Stomach (tissue), 4 donors: ENCODE results near the gene ERMAP.

Experiments used
- EP300 ChIP-seq: sonication (generic); formaldehyde crosslinking; IDR thresholded peaks from one replicate; pipeline ENCODE4 v1.6.1; 2017; ENCODE audit warnings: antibody characterized with exemption
- POLR2A ChIP-seq, 4 donors: fragments of 450-650 bp; IDR thresholded peaks; one replicate each; pipeline ENCODE4 v1.6.1; 2016; ENCODE audit warnings: antibody characterized with exemption in 4 of 4, control low read depth in 2 of 4, mild to moderate bottlenecking in 1 of 4, moderate library complexity in 1 of 4
- POLR2AphosphoS5 ChIP-seq, 3 donors: sonication (generic); formaldehyde crosslinking; IDR thresholded peaks; one replicate each; pipeline ENCODE4 v1.6.1; 2016; ENCODE audit warnings: antibody characterized with exemption in 3 of 3
- TF ChIP-seq, protein P1 (sequence below), 7 experiments: fragments of 450-650 bp in 4 of 7; fragments of 200-600 bp in 3 of 7; sonication (generic) in 3 of 7; IDR thresholded peaks; one replicate each; pipeline ENCODE4 v1.5.1; 2016 to 2019; ENCODE audit warnings: antibody characterized with exemption in 7 of 7, control low read depth in 2 of 7, mild to moderate bottlenecking in 1 of 7

DNA sequence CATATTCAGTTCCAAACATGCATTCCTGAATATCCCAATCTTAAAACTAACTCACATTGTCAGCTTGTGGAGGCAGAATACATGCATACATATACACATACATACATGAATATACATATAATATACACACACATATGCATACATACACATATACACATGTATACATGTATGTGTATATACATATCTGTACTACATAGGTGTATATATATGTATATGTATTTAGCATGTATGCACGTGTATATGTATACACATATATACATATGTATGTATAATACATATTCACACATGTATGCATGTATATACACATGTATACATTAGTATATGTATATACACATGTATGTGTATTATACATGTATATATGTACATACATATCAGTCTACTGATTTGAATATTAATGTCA, 28.3 kb downstream of the ERMAP start:
- TF ChIP-seq, protein P1, sequence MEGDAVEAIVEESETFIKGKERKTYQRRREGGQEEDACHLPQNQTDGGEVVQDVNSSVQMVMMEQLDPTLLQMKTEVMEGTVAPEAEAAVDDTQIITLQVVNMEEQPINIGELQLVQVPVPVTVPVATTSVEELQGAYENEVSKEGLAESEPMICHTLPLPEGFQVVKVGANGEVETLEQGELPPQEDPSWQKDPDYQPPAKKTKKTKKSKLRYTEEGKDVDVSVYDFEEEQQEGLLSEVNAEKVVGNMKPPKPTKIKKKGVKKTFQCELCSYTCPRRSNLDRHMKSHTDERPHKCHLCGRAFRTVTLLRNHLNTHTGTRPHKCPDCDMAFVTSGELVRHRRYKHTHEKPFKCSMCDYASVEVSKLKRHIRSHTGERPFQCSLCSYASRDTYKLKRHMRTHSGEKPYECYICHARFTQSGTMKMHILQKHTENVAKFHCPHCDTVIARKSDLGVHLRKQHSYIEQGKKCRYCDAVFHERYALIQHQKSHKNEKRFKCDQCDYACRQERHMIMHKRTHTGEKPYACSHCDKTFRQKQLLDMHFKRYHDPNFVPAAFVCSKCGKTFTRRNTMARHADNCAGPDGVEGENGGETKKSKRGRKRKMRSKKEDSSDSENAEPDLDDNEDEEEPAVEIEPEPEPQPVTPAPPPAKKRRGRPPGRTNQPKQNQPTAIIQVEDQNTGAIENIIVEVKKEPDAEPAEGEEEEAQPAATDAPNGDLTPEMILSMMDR (IDR thresholded peaks at IDR 0.05), result no peak
- no peak for TF ChIP-seq POLR2A (IDR thresholded peaks at IDR 0.05)
- no peak for TF ChIP-seq POLR2AphosphoS5 (IDR thresholded peaks at IDR 0.05)
- no peak for TF ChIP-seq EP300
